ENCODE measurements around the gene PKD1. TPM values are rescaled to one million over a fixed set of nuclear protein-coding genes. Genes with fewer than 3 reads are reported as not detected.

The PKD1 gene
- total RNA-seq, 4 donors from 2014 or later, result 86.4 to 214 (median 121) TPM

- no peak for DNase-seq (ENCODE audit: low spot score)
- TF ChIP-seq CTCF (IDR thresholded peaks at IDR 0.05), result no peak
- no peak for ATAC-seq (ENCODE audit: low FRiP score)
Measured at GRCh38 chr16:2077696-2078095, 58.0 kb downstream of the PKD1 start.

DNA sequence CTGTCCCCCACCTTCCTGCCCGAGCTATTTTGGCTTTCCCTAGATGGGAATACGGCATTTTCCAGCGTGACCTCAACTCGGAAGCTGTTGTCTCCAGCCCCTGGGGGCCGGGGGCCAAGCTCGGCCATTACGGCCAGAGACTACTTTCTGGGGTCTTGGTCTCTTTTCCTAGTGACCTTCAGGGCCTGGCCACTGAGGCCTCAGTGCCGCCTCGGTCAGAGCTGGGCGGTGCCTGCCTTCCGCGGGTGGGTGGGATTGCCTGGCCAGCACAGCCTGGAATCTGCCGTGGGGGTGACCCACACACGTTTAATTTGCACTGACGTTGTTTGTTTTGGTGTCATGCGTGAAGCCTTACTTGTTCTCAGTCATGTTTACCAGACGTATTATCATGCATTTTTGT lies 58.7 kb downstream of the PKD1 start:
- no peak for TF ChIP-seq CTCF (IDR thresholded peaks at IDR 0.05)
- no peak for ATAC-seq (ENCODE audit: low FRiP score)
- DNase-seq (ENCODE audit: low spot score), result no peak

- TF ChIP-seq CTCF (IDR thresholded peaks at IDR 0.05), result no peak
- DNase-seq (ENCODE audit: low spot score) (no peak), ATAC-seq (ENCODE audit: low FRiP score) (peak; percentile 4)
Measured at GRCh38 chr16:2076072-2076865, 59.4 kb downstream of the PKD1 start.

GRCh38 chr16:2075631-2076030 lies 60.1 kb downstream of the PKD1 start:
- no peak for DNase-seq (ENCODE audit: low spot score)

DNA sequence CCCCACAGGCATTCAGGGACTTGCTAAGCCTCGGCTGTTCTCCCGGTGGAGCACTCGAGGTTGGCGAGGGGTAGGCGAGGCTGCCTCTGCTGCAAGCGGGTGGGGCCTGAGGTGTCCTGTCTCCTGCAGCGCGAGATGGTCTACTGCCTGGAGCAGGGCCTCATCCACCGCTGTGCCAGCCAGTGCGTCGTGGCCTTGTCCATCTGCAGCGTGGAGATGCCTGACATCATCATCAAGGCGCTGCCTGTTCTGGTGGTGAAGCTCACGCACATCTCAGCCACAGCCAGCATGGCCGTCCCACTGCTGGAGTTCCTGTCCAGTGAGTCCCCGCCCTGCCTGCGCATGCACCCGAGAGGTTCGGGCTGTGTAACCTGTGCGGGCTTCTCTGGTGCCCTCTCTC lies 61.6 kb downstream of the PKD1 start:
- no peak for DNase-seq (ENCODE audit: low spot score)
- ATAC-seq (ENCODE audit: low FRiP score), result no peak
- no peak for TF ChIP-seq CTCF (IDR thresholded peaks at IDR 0.05)

More at GRCh38 chr16:2075631-2076030, 60.1 kb downstream of the PKD1 start:
- no peak for ATAC-seq (ENCODE audit: low FRiP score)
- no peak for TF ChIP-seq CTCF (IDR thresholded peaks at IDR 0.05)

DNA sequence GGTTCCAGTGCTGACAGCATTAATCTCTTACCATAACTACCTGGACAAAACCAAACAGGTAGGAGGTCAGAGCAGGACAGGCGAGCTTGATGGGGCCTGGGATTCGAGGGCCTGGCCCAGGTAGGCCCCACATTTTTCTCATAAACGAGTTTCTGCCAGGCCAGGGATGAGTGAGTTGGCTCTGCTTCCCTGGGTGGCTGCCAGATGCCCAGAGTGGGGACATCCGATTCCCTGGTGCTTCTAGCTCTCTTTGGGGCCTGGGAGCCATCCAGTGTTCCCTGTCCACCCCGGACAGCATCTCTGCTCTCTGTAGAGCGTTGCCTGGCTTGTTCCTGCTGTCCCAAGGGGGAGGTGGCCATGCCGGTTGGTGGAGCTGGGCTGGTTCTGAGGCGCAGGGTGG lies 62.8 kb downstream of the PKD1 start:
- no peak for TF ChIP-seq CTCF (IDR thresholded peaks at IDR 0.05)
- DNase-seq (ENCODE audit: low spot score) (no peak), ATAC-seq (ENCODE audit: low FRiP score) (no peak)
